GM06990 (cell line): ENCODE results near the gene PM20D1.

Experiments used
- DNase-seq: peaks from one replicate; pipeline ENCODE4 v3.0.0-alpha.2; 2011; ENCODE audit not compliant: insufficient read length; ENCODE audit errors: extremely low read depth
- H3K27me3 ChIP-seq: replicated peaks from 2 replicates; pipeline ENCODE4 v1.6.0; 2011; ENCODE audit warnings: low read length; ENCODE audit not compliant: control insufficient read depth, insufficient read depth
- H3K36me3 ChIP-seq: 2 replicates; pipeline ENCODE4 v1.5.1; 2011; ENCODE audit warnings: low read length; ENCODE audit not compliant: control insufficient read depth, insufficient read depth
- H3K4me3 ChIP-seq: replicated peaks from 2 replicates; pipeline ENCODE4 v1.5.1; 2011; ENCODE audit warnings: low read depth, mild to moderate bottlenecking, control low read depth, low read length
- TF ChIP-seq, protein P1 (sequence below): IDR thresholded peaks from 2 replicates; pipeline ENCODE4 v1.5.1; 2011; ENCODE audit warnings: low read length, control low read depth, mild to moderate bottlenecking, inconsistent platforms; ENCODE audit not compliant: insufficient read depth, poor library complexity, severe bottlenecking

PM20D1 gene

DNA sequence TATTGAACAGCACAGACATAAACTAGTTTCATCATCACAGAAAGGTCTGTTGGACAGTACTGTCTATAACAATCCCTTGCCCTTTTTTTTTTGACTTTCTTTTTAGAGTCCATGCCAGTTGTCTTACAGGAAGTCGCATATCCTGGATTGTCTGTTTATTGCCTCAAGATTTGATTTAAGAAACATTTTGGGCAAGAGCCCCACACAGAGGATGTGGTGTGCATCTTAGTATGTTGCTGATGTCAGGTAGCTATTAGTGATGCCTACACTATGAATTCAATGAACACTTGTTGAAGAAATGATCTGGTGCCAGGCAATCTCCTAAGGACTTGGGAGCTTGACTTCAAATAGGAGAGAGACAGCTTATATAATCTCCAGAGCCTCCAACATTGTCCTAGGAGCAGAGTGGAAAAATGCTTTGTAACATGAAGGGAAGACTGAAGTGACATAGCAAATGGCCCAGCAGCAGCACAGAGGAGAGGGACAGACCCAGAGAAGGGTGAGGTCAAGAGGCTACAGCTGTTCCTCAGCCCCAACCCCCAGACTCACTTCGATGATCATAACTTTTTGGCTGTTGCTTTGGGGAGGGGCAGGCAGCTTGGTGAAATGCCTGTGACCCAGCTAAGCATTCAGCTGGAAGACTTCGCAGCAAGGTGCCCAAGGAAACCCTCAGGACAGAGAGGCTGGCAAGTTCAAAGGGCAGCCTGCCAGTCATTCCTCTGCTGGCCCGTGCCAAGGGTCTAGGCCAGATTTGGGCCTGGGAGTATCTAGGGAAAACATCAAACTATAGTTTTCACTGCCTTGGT lies 67.1 kb downstream of the PM20D1 start:
- Histone ChIP-seq H3K4me3 (no peak overlapping the region), H3K36me3 (no peaks in the 10 kb centered on the region), H3K27me3 (no peaks in the 10 kb centered on the region; the same call in 1 of the 2 replicates)
- no peak for DNase-seq
- TF ChIP-seq, protein P1, sequence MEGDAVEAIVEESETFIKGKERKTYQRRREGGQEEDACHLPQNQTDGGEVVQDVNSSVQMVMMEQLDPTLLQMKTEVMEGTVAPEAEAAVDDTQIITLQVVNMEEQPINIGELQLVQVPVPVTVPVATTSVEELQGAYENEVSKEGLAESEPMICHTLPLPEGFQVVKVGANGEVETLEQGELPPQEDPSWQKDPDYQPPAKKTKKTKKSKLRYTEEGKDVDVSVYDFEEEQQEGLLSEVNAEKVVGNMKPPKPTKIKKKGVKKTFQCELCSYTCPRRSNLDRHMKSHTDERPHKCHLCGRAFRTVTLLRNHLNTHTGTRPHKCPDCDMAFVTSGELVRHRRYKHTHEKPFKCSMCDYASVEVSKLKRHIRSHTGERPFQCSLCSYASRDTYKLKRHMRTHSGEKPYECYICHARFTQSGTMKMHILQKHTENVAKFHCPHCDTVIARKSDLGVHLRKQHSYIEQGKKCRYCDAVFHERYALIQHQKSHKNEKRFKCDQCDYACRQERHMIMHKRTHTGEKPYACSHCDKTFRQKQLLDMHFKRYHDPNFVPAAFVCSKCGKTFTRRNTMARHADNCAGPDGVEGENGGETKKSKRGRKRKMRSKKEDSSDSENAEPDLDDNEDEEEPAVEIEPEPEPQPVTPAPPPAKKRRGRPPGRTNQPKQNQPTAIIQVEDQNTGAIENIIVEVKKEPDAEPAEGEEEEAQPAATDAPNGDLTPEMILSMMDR, result no peak

DNA sequence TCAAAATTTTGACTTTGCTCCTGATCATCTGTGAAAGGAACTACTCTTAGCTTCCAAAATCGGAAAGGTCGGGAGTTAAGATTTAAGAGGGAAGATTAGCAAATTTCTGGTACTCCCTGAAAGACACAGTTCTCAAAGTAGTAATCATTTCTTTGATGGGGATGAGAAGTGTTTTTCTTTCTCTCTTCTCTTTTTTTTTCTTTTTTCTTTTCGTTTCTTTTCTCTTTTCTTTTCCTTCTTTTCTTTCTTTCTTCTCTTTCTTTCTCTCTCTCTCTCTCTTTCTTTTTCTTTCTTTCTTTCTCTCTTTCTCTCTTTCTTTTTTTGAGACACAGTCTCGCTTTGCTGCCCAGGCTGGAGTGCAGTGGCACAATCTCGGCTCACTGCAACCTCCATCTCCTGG lies 69.6 kb downstream of the PM20D1 start:
- no peak for DNase-seq
- Histone ChIP-seq H3K4me3 (no peak overlapping the region), H3K27me3 (no peaks in the 10 kb centered on the region; the same call in 1 of the 2 replicates), H3K36me3 (no peaks in the 10 kb centered on the region)
- TF ChIP-seq, protein P1, result no peak
